HCT116 (cell line): Measurements from ENCODE around the gene CDK2AP2. TPM values are rescaled to one million over a fixed set of nuclear protein-coding genes. Genes with fewer than 3 reads are reported as not detected.

ENCODE experiments used
- ATAC-seq: fragments of 200-7000 bp; cut with Tn5 transposase; 2 replicates; pipeline ENCODE4 v1.9.1; 2020; ENCODE audit warnings: mild to moderate bottlenecking, moderate library complexity
- BruUV-seq: library from RNA; stranded (reverse); fragments of 400-500 nt; replicated peaks from 2 replicates; lab custom pipeline; 2021; lab: Mats Ljungman, UMichigan
- CTCF ChIA-PET: fragments of 300-600 bp; sonication (Branson Sonifier 250); formaldehyde crosslinking; loops from one replicate; lab custom pipeline; 2021; ENCODE audit warnings: antibody characterized with exemption; lab: Charles Lee
- POLR2A ChIA-PET: fragments of 300-600, 350-600 bp; sonication (Branson Sonifier 250); formaldehyde crosslinking; loops from one replicate; lab custom pipeline; 2021; ENCODE audit warnings: antibody characterized with exemption; lab: Charles Lee
- RAD21 ChIA-PET, 2 experiments: fragments of 300-600 bp; sonication (Branson Sonifier 250); formaldehyde crosslinking; loops; one replicate each; lab custom pipeline; 2023; ENCODE audit warnings: low total read pairs in 2 of 2; ENCODE audit not compliant: uncharacterized antibody in 2 of 2, unreplicated experiment in 2 of 2, low non-redundant PET in 1 of 2; lab: Charles Lee
- DNase-seq: peaks from one replicate; pipeline ENCODE4 v3.0.0-alpha.2; 2010; ENCODE audit warnings: low read depth, low spot score
- H2AFZ ChIP-seq: fragments of 200-600 bp; shearing (Covaris generic), sonication (generic); 2 replicates; pipeline ENCODE4 v1.6.1; 2017; ENCODE audit warnings: low read depth, mixed run types, mixed read lengths, antibody characterized with exemption, low read length; ENCODE audit not compliant: poor library complexity, severe bottlenecking
- H3K27ac ChIP-seq: 2 replicates; pipeline ENCODE4 v1.5.1; 2012; ENCODE audit warnings: low read depth, low read length
- H3K27me3 ChIP-seq: fragments of 200-600 bp; sonication (generic); 2 replicates; pipeline ENCODE4 v1.6.1; 2016; ENCODE audit warnings: mixed run types, low read length, mixed read lengths; ENCODE audit not compliant: insufficient read depth
- H3K36me3 ChIP-seq, 2 experiments: fragments of 200-500 bp in 1 of 2; fragments of 200-600 bp in 1 of 2; sonication (Bioruptor generic) in 1 of 2; sonication (generic) in 1 of 2; 2 replicates each; pipeline versions ENCODE4 v1.5.1 to v1.6.1; 2014 to 2016; ENCODE audit warnings: low read length in 2 of 2, inconsistent platforms in 1 of 2, mixed read lengths in 1 of 2, mixed run types in 1 of 2; ENCODE audit not compliant: insufficient read depth in 2 of 2, control insufficient read depth in 1 of 2
- H3K4me1 ChIP-seq, 2 experiments: fragments of 200-600 bp in 1 of 2; sonication (generic) in 1 of 2; 2 replicates each; pipeline versions ENCODE4 v1.5.1 to v1.6.1; 2012 to 2017; ENCODE audit warnings: low read length in 2 of 2, inconsistent platforms in 1 of 2, mild to moderate bottlenecking in 1 of 2, mixed read lengths in 1 of 2, mixed run types in 1 of 2, moderate library complexity in 1 of 2; ENCODE audit not compliant: insufficient read depth in 2 of 2, control insufficient read depth in 1 of 2
- H3K4me2 ChIP-seq: fragments of 200-600 bp; sonication (generic); 2 replicates; pipeline ENCODE4 v1.6.1; 2017; ENCODE audit warnings: mixed run types, low read length, mixed read lengths
- H3K4me3 ChIP-seq, 2 experiments: fragments of 200-600 bp in 1 of 2; sonication (generic) in 1 of 2; replicated peaks in 1 of 2; 2 replicates each; pipeline ENCODE4 v1.5.1; 2011 to 2016; ENCODE audit warnings: low read length in 2 of 2, control low read depth in 1 of 2, low read depth in 1 of 2, mild to moderate bottlenecking in 1 of 2, mixed read lengths in 1 of 2, mixed run types in 1 of 2
- H3K79me2 ChIP-seq: fragments of 200-600 bp; sonication (generic); 2 replicates; pipeline ENCODE4 v1.6.1; 2017; ENCODE audit warnings: mild to moderate bottlenecking, mixed run types, low read length, moderate library complexity, mixed read lengths; ENCODE audit not compliant: insufficient read depth
- H3K9ac ChIP-seq: fragments of 200-600 bp; sonication (generic); 2 replicates; pipeline ENCODE4 v1.6.1; 2016; ENCODE audit warnings: low read length, mixed read lengths
- H3K9me2 ChIP-seq: fragments of 200-600 bp; sonication (generic), shearing (Covaris generic); 2 replicates; pipeline ENCODE4 v1.6.1; 2017; ENCODE audit warnings: mixed run types, mild to moderate bottlenecking, moderate library complexity; ENCODE audit not compliant: insufficient read depth
- H3K9me3 ChIP-seq, 2 experiments: fragments of 200-500 bp in 1 of 2; fragments of 200-600 bp in 1 of 2; sonication (Bioruptor generic) in 1 of 2; sonication (generic) in 1 of 2; 2 replicates each; pipeline ENCODE4 v1.6.1; 2014 to 2017; ENCODE audit warnings: low read length in 2 of 2, mixed read lengths in 2 of 2, inconsistent platforms in 1 of 2, low read depth in 1 of 2, mild to moderate bottlenecking in 1 of 2, mixed run types in 1 of 2, moderate library complexity in 1 of 2; ENCODE audit not compliant: control insufficient read depth in 1 of 2, insufficient read depth in 1 of 2
- H4K20me1 ChIP-seq: fragments of 200-600 bp; sonication (generic), shearing (Covaris generic); 2 replicates; pipeline ENCODE4 v1.6.1; 2017; ENCODE audit warnings: mixed run types, mild to moderate bottlenecking, moderate library complexity; ENCODE audit not compliant: insufficient read depth
- EGR1 ChIP-seq: IDR thresholded peaks from 2 replicates; pipeline ENCODE4 v1.6.1; 2012; ENCODE audit warnings: low read depth
- POLR2A ChIP-seq: IDR thresholded peaks from 2 replicates; pipeline ENCODE4 v1.7.0; 2011; ENCODE audit warnings: borderline replicate concordance; ENCODE audit not compliant: insufficient read depth, insufficient read length; ENCODE audit errors: extremely low read depth
- POLR2AphosphoS5 ChIP-seq: IDR thresholded peaks from 2 replicates; pipeline ENCODE4 v1.6.1; 2011; ENCODE audit warnings: mild to moderate bottlenecking, low read depth, low read length, moderate library complexity
- RAD21 ChIP-seq: IDR thresholded peaks from 2 replicates; pipeline ENCODE4 v1.6.1; 2012; ENCODE audit warnings: low read depth, mild to moderate bottlenecking
- SIN3A ChIP-seq: IDR thresholded peaks from 2 replicates; pipeline ENCODE4 v1.6.1; 2012; ENCODE audit warnings: low read depth
- SRF ChIP-seq: IDR thresholded peaks from 2 replicates; pipeline ENCODE4 v1.6.1; 2012; ENCODE audit warnings: low read depth
- YY1 ChIP-seq: IDR thresholded peaks from 2 replicates; pipeline ENCODE4 v1.6.1; 2011; ENCODE audit warnings: low read length, low read depth, moderate library complexity, mild to moderate bottlenecking; ENCODE audit not compliant: insufficient replicate concordance; ENCODE audit errors: extremely low read depth
- intact Hi-C: fragments of 100-400 bp; cut with micrococcal nuclease; formaldehyde crosslinking; loops from 2 replicates; pipeline ENCODE4 v1.10.0; 2022
- total RNA-seq: library from RNA; stranded (reverse); gene quantifications from one replicate; pipeline ENCODE4 v1.2.1, GENCODE V29; 2021; ENCODE audit not compliant: unreplicated experiment
- TF ChIP-seq, protein P1 (sequence below), 3 experiments: fragments of 200-600 bp in 1 of 3; sonication (generic) in 1 of 3; IDR thresholded peaks in 2 of 3; conservative IDR thresholded peaks in 1 of 3; 2 replicates each; pipeline ENCODE4 v1.5.1; 2012 to 2017; ENCODE audit warnings: low read depth in 2 of 3, low read length in 2 of 3, antibody characterized with exemption in 1 of 3, borderline replicate concordance in 1 of 3, control low read depth in 1 of 3, mild to moderate bottlenecking in 1 of 3, mixed read lengths in 1 of 3, mixed run types in 1 of 3, moderate library complexity in 1 of 3; ENCODE audit not compliant: insufficient read depth in 1 of 3

The CDK2AP2 gene
- total RNA-seq, 1 experiment from 2014 or later, result 53.6 TPM

DNA sequence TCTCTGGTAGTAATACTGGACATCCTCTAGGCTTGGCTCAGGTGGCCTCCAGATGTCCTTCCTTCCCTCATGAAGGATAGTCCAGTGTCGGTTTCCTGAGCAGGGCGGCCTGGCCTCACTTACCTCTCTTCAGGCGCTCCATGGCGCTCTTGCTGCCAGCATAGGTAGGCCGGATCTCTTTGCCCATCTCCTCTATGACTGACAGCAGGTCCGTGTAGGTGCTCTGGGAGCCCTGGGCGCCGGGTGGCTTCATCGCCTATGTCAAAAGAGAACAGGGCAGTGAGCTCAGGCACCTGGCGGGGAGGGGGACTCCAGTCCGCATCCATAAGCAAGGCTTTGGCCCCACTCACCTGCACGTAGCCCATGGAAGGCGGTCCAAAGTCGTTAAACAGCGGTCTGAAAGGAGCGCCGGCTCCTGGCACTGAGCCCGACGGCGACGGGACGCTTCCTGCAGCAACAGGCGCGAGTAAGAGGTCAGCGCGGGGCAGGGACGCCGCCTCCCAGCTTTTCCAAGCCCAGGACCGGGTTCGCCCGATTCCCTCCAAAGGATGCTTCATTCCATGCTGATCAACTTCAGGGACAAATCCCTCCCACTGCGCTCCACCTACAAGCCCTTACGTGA, 609 bp downstream of the CDK2AP2 start:
- Histone ChIP-seq H3K9ac (peak overlapping the region; percentile 95), H3K27ac (peak overlapping the region; percentile 93), H4K20me1 (no peaks in the 10 kb centered on the region), H3K27me3 (no peaks in the 10 kb centered on the region), H2AFZ (no peak overlapping the region), H3K4me3 (peak overlapping the region; percentile 72 to 85), H3K4me1 (peaks cover 31 to 43% of the 10 kb centered on the region in 2 experiments), H3K79me2 (peaks cover 29% of the 10 kb centered on the region), H3K9me3 (no peaks in the 10 kb centered on the region), H3K36me3 (no peaks in the 10 kb centered on the region), H3K4me2 (peak overlapping the region; percentile 88), H3K9me2 (no peaks in the 10 kb centered on the region)
- ChIA-PET RAD21 (no interaction called here), POLR2A (no interaction called here), CTCF (no interaction called here)
- intact Hi-C loops, result loop anchor here (1.0 to 5.0 kb wide), 3 partner anchors 80 to 157 kb away; partner anchors contain the start of genes PPP1CA and RPS6KB2
- TF ChIP-seq RAD21, result no peak
- TF ChIP-seq SRF, result no peak
- no peak for TF ChIP-seq SIN3A
- no peak for TF ChIP-seq POLR2A
- no peak for TF ChIP-seq YY1
- TF ChIP-seq, protein P1, sequence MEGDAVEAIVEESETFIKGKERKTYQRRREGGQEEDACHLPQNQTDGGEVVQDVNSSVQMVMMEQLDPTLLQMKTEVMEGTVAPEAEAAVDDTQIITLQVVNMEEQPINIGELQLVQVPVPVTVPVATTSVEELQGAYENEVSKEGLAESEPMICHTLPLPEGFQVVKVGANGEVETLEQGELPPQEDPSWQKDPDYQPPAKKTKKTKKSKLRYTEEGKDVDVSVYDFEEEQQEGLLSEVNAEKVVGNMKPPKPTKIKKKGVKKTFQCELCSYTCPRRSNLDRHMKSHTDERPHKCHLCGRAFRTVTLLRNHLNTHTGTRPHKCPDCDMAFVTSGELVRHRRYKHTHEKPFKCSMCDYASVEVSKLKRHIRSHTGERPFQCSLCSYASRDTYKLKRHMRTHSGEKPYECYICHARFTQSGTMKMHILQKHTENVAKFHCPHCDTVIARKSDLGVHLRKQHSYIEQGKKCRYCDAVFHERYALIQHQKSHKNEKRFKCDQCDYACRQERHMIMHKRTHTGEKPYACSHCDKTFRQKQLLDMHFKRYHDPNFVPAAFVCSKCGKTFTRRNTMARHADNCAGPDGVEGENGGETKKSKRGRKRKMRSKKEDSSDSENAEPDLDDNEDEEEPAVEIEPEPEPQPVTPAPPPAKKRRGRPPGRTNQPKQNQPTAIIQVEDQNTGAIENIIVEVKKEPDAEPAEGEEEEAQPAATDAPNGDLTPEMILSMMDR (IDR thresholded peaks at IDR 0.05 in 2 of 3, conservative IDR thresholded peaks at IDR 0.05 in 1 of 3; ENCODE audit: borderline replicate concordance in 1 of 3, insufficient read depth in 1 of 3, low read depth in 2 of 3, low read length in 2 of 3), result no peak
- no peak for TF ChIP-seq POLR2AphosphoS5
- no peak for TF ChIP-seq EGR1
- ATAC-seq (no peak), DNase-seq (no peak)
- BruUV-seq, result TSS peak; percentile 76
